ENCODE results near the gene PRKCA.

DNA sequence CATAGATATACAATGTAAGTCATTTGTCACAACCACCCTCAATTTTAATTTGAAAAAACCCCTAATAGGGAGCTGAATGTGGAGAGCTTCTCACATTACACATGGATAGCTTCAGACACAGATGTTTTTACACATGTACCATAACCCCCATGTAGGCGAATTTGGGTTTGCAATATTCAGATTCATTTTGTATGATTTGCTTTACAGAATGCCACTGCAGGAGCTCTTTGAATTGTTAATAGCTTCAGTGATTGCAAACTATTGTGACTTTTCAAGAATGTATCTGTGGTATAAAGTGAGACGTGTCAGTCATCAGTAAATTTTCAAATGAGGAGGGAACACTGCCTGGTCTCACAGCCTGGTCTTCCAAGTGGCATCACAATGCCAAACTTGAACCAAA lies 419.9 kb downstream of the PRKCA start:
- TF ChIP-seq, protein P1, sequence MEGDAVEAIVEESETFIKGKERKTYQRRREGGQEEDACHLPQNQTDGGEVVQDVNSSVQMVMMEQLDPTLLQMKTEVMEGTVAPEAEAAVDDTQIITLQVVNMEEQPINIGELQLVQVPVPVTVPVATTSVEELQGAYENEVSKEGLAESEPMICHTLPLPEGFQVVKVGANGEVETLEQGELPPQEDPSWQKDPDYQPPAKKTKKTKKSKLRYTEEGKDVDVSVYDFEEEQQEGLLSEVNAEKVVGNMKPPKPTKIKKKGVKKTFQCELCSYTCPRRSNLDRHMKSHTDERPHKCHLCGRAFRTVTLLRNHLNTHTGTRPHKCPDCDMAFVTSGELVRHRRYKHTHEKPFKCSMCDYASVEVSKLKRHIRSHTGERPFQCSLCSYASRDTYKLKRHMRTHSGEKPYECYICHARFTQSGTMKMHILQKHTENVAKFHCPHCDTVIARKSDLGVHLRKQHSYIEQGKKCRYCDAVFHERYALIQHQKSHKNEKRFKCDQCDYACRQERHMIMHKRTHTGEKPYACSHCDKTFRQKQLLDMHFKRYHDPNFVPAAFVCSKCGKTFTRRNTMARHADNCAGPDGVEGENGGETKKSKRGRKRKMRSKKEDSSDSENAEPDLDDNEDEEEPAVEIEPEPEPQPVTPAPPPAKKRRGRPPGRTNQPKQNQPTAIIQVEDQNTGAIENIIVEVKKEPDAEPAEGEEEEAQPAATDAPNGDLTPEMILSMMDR (IDR thresholded peaks at IDR 0.05): no peak
- TF ChIP-seq POLR2A (IDR thresholded peaks at IDR 0.05): no peak

Measured in uterus (tissue), 2 donors.